NCI-H69 (cell line): ENCODE measurements around the gene PGAP6.
A peak's percentile ranks its signal among the peaks of the same experiment; 100 is the strongest.
"Not testable (repeated sequence)": the region's sequence is repeated elsewhere in the genome, so short reads cannot be mapped to it uniquely, and the experiment has no call there.

Source experiments
- DNase-seq: peaks from one replicate; lab custom pipeline; 2025; lab: John Stamatoyannopoulos, UW

Gene PGAP6

GRCh38 chr16:381789-382717, at the start of gene PGAP6:
Gene PGAP6 (minus strand): TSS chr16:381978. CDS start chr16:381821, 157 bp downstream.
- DNase-seq, result peak; percentile 89

- DNase-seq, result no peak
Measured at GRCh38 chr16:430904-431303, 49.1 kb upstream of the PGAP6 start.

- DNase-seq, result no peak
Measured at GRCh38 chr16:427250-427649, 45.5 kb upstream of the PGAP6 start.

DNA sequence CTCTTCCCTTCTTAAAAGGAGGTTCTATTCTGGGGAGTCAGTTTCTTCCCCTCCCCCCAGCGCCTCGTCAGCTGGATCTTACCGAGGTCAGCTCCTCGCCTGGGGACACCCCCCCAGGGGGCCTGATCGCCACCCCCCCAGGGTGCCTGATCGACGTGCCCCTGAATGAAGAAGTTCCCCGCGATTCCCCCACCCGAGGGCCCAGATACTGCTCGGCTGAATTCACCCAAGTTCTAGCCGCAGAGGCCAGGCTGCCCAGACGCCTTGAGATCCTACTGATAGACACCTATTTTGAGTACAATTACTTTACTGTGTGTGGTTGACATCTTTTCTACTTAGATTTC, 45.1 kb upstream of the PGAP6 start:
- DNase-seq, result no peak

DNA sequence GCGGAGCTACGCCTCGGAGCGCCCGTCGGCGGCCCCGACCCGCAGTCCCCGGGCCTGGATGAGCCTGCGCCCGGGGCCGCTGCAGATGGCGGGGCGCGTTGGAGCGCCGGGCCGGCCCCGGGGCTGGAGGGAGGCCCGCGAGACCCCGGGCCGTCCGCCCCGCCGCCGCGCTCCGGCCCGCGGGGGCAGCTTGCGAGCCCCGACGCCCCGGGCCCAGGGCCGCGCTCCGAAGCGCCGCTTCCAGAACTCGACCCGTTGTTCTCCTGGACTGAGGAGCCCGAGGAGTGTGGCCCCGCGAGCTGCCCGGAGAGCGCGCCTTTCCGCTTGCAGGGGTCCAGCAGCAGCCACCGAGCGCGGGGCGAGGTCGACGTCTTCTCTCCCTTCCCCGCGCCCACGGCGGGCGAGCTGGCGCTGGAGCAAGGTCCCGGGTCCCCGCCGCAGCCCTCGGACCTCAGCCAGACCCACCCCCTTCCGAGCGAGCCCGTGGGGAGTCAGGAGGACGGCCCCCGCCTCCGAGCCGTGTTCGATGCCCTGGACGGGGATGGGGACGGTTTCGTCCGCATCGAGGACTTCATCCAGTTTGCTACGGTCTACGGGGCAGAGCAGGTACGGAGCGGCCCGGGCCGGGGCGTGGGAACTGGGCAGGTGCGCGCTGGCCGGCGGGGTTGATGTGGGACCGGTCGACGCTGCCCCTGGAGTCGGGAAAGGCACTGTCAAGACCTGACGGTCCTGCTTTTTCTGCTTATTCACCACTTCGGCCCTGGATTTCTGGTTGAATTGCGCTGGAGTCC, 44.5 kb upstream of the PGAP6 start:
- peak; percentile 58 for DNase-seq

DNA sequence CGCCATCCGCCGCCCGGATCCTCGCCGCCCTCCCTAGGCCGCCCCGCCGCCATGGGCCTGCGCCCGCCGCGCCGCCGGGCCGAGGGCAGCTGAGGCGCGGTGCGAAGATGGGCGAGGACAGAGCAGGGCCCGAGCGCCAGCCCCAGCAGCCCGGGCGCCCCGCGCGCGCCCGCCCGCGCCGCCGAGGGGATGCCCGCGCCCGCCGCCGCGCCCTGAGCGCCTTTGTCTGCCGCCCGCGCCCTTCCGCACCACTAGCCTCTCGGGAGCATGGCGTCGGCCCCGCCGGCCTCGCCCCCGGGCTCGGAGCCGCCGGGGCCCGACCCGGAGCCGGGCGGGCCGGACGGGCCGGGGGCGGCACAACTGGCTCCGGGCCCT, 43.9 kb upstream of the PGAP6 start:
- DNase-seq, result peak; percentile 79

GRCh38 chr16:425082-425718, 43.4 kb upstream of the PGAP6 start, which contains the start of gene RAB11FIP3:
Gene RAB11FIP3 (plus strand): TSS chr16:425649. CDS start chr16:426007, 358 bp downstream.
- DNase-seq, result peak; percentile 93

- DNase-seq, result peak; percentile 67
Measured at GRCh38 chr16:424623-425081, 42.9 kb upstream of the PGAP6 start.

DNA sequence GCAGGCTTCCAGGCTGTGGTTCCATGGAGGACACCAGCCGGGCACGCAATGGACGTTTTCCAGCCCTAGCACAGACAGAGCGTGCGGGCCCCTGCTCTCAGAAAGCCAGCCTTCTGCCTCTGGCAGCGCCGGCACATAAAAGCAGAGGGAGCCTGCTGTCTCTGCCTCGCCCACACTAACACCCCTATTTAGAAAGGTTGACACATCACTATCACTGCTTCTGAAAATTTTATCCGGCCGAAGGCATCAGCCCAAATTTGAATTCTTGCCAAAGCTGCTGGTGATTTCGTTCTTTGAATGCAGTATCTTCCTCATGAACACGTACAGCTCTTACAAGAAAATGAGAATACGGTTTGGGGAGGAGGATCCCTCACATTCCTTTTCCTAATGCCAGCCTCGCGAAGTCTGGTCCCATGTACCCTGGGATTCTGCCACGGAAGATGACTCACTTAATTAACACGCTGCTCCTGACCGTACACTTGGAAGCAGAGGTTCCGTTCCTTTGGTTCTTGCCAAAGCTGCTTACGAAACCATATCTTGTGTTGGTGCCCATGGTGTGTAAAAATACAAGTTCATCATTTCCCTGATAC, 42.4 kb upstream of the PGAP6 start:
- DNase-seq, result peak; percentile 58

DNA sequence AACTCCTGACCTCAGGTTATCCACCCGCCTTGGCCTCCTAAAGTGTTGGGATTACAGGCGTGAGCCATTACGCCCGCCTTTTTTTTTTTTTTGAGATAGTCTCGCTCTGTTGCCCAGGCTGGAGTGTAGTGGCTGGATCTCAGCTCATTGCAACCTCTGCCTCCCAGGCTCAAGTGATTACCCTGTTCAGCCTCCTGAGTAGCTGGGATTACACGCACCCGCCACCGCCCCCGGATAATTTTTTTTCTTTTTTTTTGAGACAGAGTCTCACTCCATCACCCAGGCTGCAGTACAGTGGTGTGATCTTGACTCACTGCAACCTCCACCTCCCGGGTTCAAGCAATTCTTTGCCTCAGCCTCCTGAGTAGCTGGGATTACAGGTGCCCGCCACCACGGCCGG, 40.4 kb upstream of the PGAP6 start:
- DNase-seq, result not testable (repeated sequence)

- DNase-seq, result not testable (repeated sequence)
Measured at GRCh38 chr16:415170-415498, 33.4 kb upstream of the PGAP6 start.

DNA sequence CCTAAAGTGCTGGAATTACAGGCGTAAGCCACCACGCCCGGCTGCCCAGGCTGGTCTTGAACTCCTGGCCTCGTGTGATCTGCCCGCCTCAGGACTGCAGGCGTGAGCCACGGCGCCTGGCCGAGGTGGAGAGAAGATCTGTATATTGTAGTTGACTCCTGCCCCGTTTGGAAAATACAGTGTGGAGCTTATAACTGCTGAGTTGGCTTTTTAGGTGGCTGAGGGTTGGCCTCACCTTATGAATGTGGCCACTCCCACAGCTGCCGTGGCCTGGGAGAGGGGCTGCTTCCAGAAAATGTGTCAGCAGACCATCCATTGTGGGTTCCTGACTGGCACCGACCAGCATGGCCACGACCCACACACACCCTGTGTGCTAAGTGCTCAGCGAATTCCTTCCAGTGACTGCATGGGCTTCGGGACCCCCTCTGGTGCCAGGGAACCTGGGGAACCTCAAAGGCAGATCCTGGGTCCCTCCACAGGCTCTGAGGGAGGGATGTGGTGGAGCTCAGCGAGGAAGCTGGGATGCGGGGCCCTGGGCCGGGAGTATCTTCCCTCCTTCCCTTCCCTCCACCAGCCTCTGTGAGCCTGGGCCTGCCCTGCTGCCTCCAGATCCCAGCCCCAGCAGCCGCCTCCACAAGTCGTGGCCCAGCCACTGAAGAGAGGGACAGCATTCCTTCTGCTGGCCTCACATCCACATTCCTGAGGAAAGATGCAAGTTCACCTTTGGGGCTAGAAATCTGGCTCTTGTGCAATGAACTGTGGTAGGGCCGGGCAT, 32.8 kb upstream of the PGAP6 start:
- DNase-seq, result no peak

DNA sequence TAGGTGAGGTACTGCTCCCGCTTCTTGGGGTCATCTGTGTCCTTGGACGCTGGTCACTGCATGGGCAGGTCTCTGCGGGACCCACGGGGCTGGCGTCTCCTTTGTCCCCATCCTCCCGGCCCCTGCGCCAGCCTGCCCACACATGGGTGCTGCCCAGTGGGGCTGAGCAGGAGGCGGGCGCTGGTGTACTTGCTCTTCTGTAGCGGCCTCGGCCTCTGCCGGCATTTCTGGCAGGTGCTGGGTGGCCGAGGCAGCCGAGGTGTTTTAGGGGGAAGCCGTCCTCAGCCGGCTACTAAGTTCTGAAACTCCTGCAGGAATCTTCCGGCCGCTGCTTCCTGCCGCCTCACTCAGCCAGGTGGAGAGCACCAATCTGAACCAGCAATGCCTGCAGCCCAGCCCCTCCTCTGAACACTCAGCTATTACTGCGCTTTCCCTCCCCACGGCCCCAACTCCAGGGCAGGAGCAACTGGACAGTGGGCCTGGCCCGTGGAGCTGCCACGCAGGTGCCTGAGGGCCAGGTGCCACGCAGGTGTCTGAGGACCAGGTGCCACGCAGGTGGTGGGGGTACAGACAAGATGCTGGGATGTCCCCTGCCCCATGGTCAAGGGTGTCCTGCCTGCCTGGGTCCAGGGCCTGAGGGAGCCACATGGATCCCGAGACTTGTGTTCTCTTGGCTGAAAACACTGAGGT, 29.9 kb upstream of the PGAP6 start:
- DNase-seq, result no peak

GRCh38 chr16:410516-411178, 28.9 kb upstream of the PGAP6 start:
- no peak for DNase-seq

- no peak for DNase-seq
Measured at GRCh38 chr16:407253-407652, 25.5 kb upstream of the PGAP6 start.

DNA sequence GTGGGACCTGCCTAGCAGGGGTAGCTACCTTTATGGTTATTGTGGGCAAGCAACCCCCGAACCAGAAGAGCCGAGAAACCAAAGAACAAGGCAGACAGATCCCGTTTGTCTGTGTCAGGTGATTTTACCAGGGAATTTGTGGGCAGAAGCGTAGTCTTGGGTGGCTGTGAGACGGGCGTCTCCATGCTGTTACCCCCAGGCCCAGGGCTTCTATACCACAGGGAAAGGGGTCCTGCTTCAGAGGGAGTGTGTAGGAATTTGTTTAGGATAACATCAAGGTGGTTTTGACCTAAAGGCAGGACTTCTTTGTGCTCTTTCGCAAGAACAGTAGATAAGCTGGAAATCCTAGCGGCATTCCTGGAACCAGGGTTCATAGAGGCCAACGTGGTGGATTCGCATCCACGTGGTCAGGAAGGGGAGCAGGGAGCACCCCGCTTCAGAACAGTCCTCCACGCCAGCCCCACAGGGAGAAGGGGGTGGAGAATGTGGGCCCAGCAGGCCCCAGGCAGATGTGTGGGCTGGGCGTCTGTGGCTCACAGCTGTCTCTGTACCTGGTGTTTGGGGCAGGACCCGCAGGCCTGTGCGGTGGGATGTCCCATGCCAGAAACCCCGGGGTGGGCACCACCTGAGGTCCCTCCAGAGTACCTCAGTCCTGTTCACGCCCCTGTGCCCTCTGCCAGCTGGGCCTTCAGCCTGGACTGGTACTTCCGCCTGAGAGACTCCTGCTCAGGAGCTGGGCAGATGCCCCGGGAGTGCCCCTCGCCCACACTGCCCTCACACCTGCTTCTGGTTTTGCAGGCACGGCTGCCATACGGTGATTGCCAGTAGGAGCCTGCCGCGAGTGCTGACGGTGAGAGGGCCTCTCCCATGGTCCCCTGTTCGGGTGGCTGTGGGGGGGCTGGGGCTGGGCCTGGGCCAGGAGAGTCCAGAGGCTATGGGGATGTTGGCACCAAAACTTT, 24.0 kb upstream of the PGAP6 start:
- DNase-seq, result no peak

DNA sequence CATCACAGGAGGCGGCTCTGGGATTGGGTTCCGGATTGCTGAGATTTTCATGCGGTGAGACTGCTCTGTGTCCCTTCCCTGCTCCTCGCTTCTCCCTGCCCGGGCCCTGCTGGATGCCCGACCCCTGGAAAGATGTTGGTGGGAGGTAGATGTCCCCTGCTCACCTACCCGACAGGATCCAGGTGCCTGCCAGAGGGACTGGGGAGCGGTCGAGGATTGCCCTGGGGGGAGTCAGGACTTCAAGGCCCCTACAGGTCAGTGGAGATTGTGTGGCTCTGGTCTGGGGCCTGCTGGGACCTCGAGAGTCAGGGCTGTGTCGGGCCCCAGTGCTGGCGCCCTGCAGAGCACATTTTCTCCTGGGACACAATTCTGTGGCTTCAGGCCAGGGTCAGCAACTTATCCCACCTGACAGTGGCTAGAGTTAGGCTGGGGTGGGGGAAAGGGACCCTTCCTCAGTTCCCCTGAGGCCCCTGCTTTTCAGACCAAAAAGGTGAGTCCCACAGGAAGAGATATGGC, 23.3 kb upstream of the PGAP6 start:
- DNase-seq, result no peak

DNA sequence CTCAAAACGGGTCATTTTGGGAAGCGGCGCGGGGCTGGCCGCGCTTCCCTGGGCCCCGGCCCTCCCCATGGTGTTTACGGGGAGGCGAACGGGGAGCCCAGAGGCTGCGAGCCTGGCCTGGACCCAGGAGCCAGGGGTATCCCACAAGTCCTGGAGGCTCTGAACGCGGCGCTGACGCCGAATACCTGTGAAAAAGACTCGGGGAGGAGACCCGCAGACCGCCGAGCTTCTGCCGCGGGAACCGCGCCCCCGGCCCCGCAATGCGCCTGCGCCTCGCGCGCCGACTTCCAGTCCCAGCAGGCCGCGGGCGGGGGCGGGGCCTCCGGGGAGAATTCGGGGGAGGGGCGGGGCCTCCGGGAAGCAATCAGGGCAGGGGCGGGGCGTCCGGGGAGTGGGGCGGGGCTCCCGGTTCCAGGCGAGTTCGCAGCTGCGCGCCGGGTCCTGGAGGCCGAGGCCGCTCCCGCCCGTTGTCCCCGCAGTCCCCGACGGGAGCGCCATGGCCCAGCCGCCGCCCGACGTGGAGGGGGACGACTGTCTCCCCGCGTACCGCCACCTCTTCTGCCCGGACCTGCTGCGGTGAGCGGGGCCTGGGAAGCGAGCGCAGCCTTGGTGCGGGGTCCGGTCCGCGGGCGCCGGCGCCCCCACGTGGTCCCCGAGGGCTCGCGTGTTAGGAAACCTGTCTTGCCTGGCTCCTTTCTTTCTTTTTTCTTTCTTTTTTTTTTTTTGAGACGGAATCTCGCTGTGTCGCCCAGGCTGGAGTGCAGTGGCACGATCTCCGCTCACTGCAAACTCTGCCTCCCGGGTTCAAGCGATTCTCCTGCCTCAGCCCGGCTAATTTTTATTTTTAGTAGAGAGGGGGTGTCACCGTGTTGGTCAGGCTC, 19.9 kb upstream of the PGAP6 start, which contains the start of gene DECR2:
TSS of gene DECR2 (plus strand) at position 418 of the 881 bp plus-strand sequence. CDS start at position 497, 79 bp downstream.
- peak; percentile 96 for DNase-seq
